HepG2 (cell line): ENCODE data around the gene PFKFB2. TPM values are rescaled to one million over a fixed set of nuclear protein-coding genes. Genes with fewer than 3 reads are reported as not detected.

Experiments used
- AGO2 ChIP-seq: fragments of 200-400 bp; formaldehyde crosslinking; optimal IDR thresholded peaks from 2 replicates; pipeline ENCODE3; 2017; ENCODE audit warnings: mild to moderate bottlenecking, low read depth, low read length, moderate library complexity
- ARHGAP35 ChIP-seq: sonication (generic); formaldehyde crosslinking; IDR thresholded peaks from 2 replicates; pipeline ENCODE4 v1.9.0; 2022; ENCODE audit warnings: mild to moderate bottlenecking, inconsistent platforms, moderate library complexity, missing genetic modification reagents, borderline replicate concordance
- ATF1 ChIP-seq: IDR thresholded peaks from 2 replicates; pipeline ENCODE4 v1.6.1; 2016; ENCODE audit warnings: mild to moderate bottlenecking, control low read depth
- ATF7 ChIP-seq, 2 experiments: fragments of 450-650 bp in 1 of 2; sonication (generic) in 1 of 2; formaldehyde crosslinking in 1 of 2; IDR thresholded peaks; 2 replicates each; pipeline versions ENCODE4 v1.4.0 to v1.6.1; 2016 to 2020; ENCODE audit warnings: antibody characterized with exemption in 1 of 2, mild to moderate bottlenecking in 1 of 2, missing genetic modification reagents in 1 of 2
- ATF7-NPFF ChIP-seq: sonication (generic); formaldehyde crosslinking; IDR thresholded peaks from 2 replicates; pipeline ENCODE4 v1.8.1; 2023; ENCODE audit warnings: mild to moderate bottlenecking, low read depth, missing genetic modification reagents, moderate library complexity
- BCLAF1 ChIP-seq: fragments of 450-650 bp; IDR thresholded peaks from 2 replicates; pipeline ENCODE4 v1.6.1; 2017; ENCODE audit warnings: mild to moderate bottlenecking
- DMAP1 ChIP-seq: IDR thresholded peaks from 2 replicates; pipeline ENCODE4 v1.6.1; 2016
- E2F5 ChIP-seq: sonication (generic); formaldehyde crosslinking; conservative IDR thresholded peaks from 2 replicates; pipeline ENCODE4 v1.4.0; 2020; ENCODE audit warnings: missing genetic modification reagents
- JDP2 ChIP-seq: sonication (generic); formaldehyde crosslinking; IDR thresholded peaks from 2 replicates; pipeline ENCODE4 v1.8.1; 2022; ENCODE audit warnings: missing genetic modification reagents, borderline replicate concordance
- NCOA5 ChIP-seq: sonication (generic); formaldehyde crosslinking; IDR thresholded peaks from 2 replicates; pipeline ENCODE4 v1.4.0; 2020; ENCODE audit warnings: missing genetic modification reagents
- NFRKB ChIP-seq: fragments of 450-650 bp; IDR thresholded peaks from 2 replicates; pipeline ENCODE4 v1.6.1; 2017
- PLSCR1 ChIP-seq: sonication (generic); formaldehyde crosslinking; IDR thresholded peaks from 2 replicates; pipeline ENCODE4 v1.5.0; 2020; ENCODE audit warnings: missing genetic modification reagents, mild to moderate bottlenecking, borderline replicate concordance
- PRMT3 ChIP-seq: sonication (generic); formaldehyde crosslinking; IDR thresholded peaks from 2 replicates; pipeline ENCODE4 v1.8.1; 2022; ENCODE audit warnings: low read depth, mild to moderate bottlenecking, moderate library complexity, missing genetic modification reagents, borderline replicate concordance
- REXO4 ChIP-seq: sonication (generic); formaldehyde crosslinking; IDR thresholded peaks from 2 replicates; pipeline ENCODE4 v1.8.0; 2022; ENCODE audit warnings: missing genetic modification reagents, mild to moderate bottlenecking, borderline replicate concordance
- RNF2 ChIP-seq: fragments of 450-650 bp; conservative IDR thresholded peaks from 2 replicates; pipeline ENCODE4 v1.6.1; 2016; ENCODE audit warnings: low read depth
- SAFB2 ChIP-seq: sonication (generic); formaldehyde crosslinking; IDR thresholded peaks from 2 replicates; pipeline ENCODE4 v1.5.1; 2020; ENCODE audit warnings: missing genetic modification reagents, low read depth, mild to moderate bottlenecking, borderline replicate concordance
- SAP130 ChIP-seq: IDR thresholded peaks from 2 replicates; pipeline ENCODE4 v1.6.1; 2016; ENCODE audit warnings: low read depth
- TFAP4 ChIP-seq: sonication (generic); IDR thresholded peaks from 2 replicates; pipeline ENCODE4 v1.6.1; 2016; ENCODE audit warnings: low read depth, borderline replicate concordance
- ZNF331 ChIP-seq: sonication (generic); formaldehyde crosslinking; IDR thresholded peaks from 2 replicates; pipeline ENCODE4 v1.4.0; 2020; ENCODE audit warnings: missing genetic modification reagents
- ZNF335 ChIP-seq: sonication (generic); formaldehyde crosslinking; IDR thresholded peaks from 2 replicates; pipeline ENCODE4 v1.4.0; 2020; ENCODE audit warnings: missing genetic modification reagents
- ZNF451 ChIP-seq: sonication (generic); formaldehyde crosslinking; IDR thresholded peaks from 2 replicates; pipeline ENCODE4 v1.5.0; 2020; ENCODE audit warnings: mild to moderate bottlenecking, missing genetic modification reagents
- ZNF546 ChIP-seq: sonication (generic); formaldehyde crosslinking; conservative IDR thresholded peaks from 2 replicates; pipeline ENCODE4 v1.8.1; 2023; ENCODE audit warnings: mild to moderate bottlenecking, missing genetic modification reagents
- ZNF558 ChIP-seq: sonication (generic); formaldehyde crosslinking; IDR thresholded peaks from 2 replicates; pipeline ENCODE4 v1.9.0; 2022; ENCODE audit warnings: mild to moderate bottlenecking, missing genetic modification reagents, borderline replicate concordance
- ZNF570 ChIP-seq: sonication (generic); formaldehyde crosslinking; IDR thresholded peaks from 2 replicates; pipeline ENCODE4 v1.4.0; 2020; ENCODE audit warnings: mild to moderate bottlenecking, missing genetic modification reagents, borderline replicate concordance
- ZNF616 ChIP-seq: sonication (generic); formaldehyde crosslinking; IDR thresholded peaks from 2 replicates; pipeline ENCODE4 v1.5.0; 2020; ENCODE audit warnings: low read depth, mild to moderate bottlenecking, missing genetic modification reagents
- ZNF672 ChIP-seq: sonication (generic); formaldehyde crosslinking; IDR thresholded peaks from 2 replicates; pipeline ENCODE4 v1.8.1; 2022; ENCODE audit warnings: missing genetic modification reagents
- ZNF782 ChIP-seq: sonication (generic); formaldehyde crosslinking; IDR thresholded peaks from 2 replicates; pipeline ENCODE4 v1.4.0; 2020; ENCODE audit warnings: missing genetic modification reagents, mild to moderate bottlenecking, borderline replicate concordance
- polyA plus RNA-seq, 8 experiments: library from polyadenylated mRNA; depleted of rRNA in 3 of 8; stranded (reverse) in 7 of 8; unstranded in 1 of 8; fragments of >200 nt; fragmentation: Illumina TruSeq in 4 of 8; extraction: Trizol in 4 of 8; gene quantifications; 2 replicates each; pipeline versions ENCODE4 v1.2.1 to v1.2.3, GENCODE V29; 2011 to 2016; ENCODE audit warnings: low read depth in 4 of 8, missing spikeins in 1 of 8, mixed read lengths in 1 of 8; ENCODE audit not compliant: insufficient read depth in 1 of 8
- total RNA-seq, 5 experiments: library from RNA; depleted of rRNA; stranded (reverse); fragments of >200 nt; fragmentation: Illumina TruSeq; extraction: Trizol; gene quantifications; 2 replicates each; pipeline ENCODE4 v1.2.3, GENCODE V29; 2016; ENCODE audit warnings: low read depth in 1 of 5

The PFKFB2 gene
- total and polyA plus RNA-seq, 2 of the 13 experiments (the other 11 are each of a cell fraction or from before 2014, with no cell fraction given) = 4.6 to 10.6 TPM

GRCh38 chr1:207021139-207021861, 31.8 kb upstream of the PFKFB2 start (continued):
- no peak for TF ChIP-seq REXO4 (CRISPR knock-in tag)
- no peak for TF ChIP-seq E2F5 (CRISPR knock-in tag)
- TF ChIP-seq ZNF331 (CRISPR knock-in tag) = 0 out of 2 replicates have a peak, but pooled peaks have one; percentile 13
- TF ChIP-seq SAFB2 (CRISPR knock-in tag) = no peak
- TF ChIP-seq NCOA5 (CRISPR knock-in tag) = no peak
- TF ChIP-seq PRMT3 = no peak
- TF ChIP-seq JDP2 (CRISPR knock-in tag) = no peak
- no peak for TF ChIP-seq ZNF546
- TF ChIP-seq TFAP4 = no peak
- no peak for TF ChIP-seq ATF1 (CRISPR knock-in tag)
- no peak for TF ChIP-seq PLSCR1
- TF ChIP-seq AGO2 = no peak
- TF ChIP-seq NFRKB = no peak
- TF ChIP-seq DMAP1 = no peak
- peak; percentile 47; the same call in 1 of the 2 replicates for TF ChIP-seq SAP130 (CRISPR knock-in tag)
- TF ChIP-seq ZNF570 (CRISPR knock-in tag) = no peak
- no peak for TF ChIP-seq ZNF782 (CRISPR knock-in tag)
- TF ChIP-seq ATF7-NPFF (CRISPR knock-in tag) = no peak
- no peak for TF ChIP-seq ZNF558 (CRISPR knock-in tag)
- no peak for TF ChIP-seq ATF7 (IDR thresholded peaks at IDR 0.05)
- no peak for TF ChIP-seq ATF7 (CRISPR knock-in tag; IDR thresholded peaks at IDR 0.05)
- no peak for TF ChIP-seq ZNF672 (CRISPR knock-in tag)
- no peak for TF ChIP-seq BCLAF1
- TF ChIP-seq ZNF616 (CRISPR knock-in tag) = no peak
- no peak for TF ChIP-seq ZNF451 (CRISPR knock-in tag)
- TF ChIP-seq RNF2 = no peak
- no peak for TF ChIP-seq ARHGAP35 (CRISPR knock-in tag)
- TF ChIP-seq ZNF335 (CRISPR knock-in tag) = 0 out of 2 replicates have a peak, but pooled peaks have one; percentile 17
